SK-N-SH (cell line): ENCODE data around the gene LRTM1. TPM values are rescaled to one million over a fixed set of nuclear protein-coding genes. Genes with fewer than 3 reads are reported as not detected.
A peak's percentile ranks its signal among the peaks of the same experiment; 100 is the strongest.

Experiments
- CTCF ChIA-PET: fragments of 300-600, 350-600 bp; formaldehyde crosslinking; extraction: SDS; loops from one replicate; lab custom pipeline; 2021; lab: Yijun Ruan, JAX
- POLR2A ChIA-PET: fragments of 350-600 bp; sonication (Branson Sonifier 250); formaldehyde crosslinking; extraction: SDS; loops from one replicate; lab custom pipeline; 2020; ENCODE audit warnings: antibody characterized with exemption, inconsistent platforms; lab: Yijun Ruan, JAX
- DNase-seq: peaks from one replicate; pipeline ENCODE4 v3.0.0; 2012
- H2AFZ ChIP-seq: fragments of 200-600 bp; sonication (generic); 2 replicates; pipeline ENCODE4 v1.8.1; 2016; ENCODE audit warnings: antibody characterized with exemption, mild to moderate bottlenecking, low read depth
- H3F3A ChIP-seq: fragments of 200-600 bp; sonication (generic); replicated peaks from 2 replicates; pipeline ENCODE3; 2016; ENCODE audit warnings: antibody characterized with exemption, mild to moderate bottlenecking; ENCODE audit not compliant: insufficient read depth
- H3K27ac ChIP-seq, 2 experiments: fragments of 200-500 bp in 1 of 2; fragments of 200-600 bp in 1 of 2; sonication (Bioruptor generic) in 1 of 2; sonication (generic), shearing (Covaris generic) in 1 of 2; 2 replicates each; pipeline versions ENCODE4 v1.5.1 to v1.6.1; 2014 to 2016; ENCODE audit warnings: low read depth in 2 of 2, inconsistent platforms in 1 of 2, low read length in 1 of 2, mild to moderate bottlenecking in 1 of 2, mixed read lengths in 1 of 2
- H3K27me3 ChIP-seq: fragments of 200-600 bp; sonication (generic), shearing (Covaris generic); 2 replicates; pipeline ENCODE4 v1.6.1; 2016; ENCODE audit warnings: mixed run types; ENCODE audit not compliant: insufficient read depth
- H3K36me3 ChIP-seq, 2 experiments: fragments of 200-500 bp in 1 of 2; fragments of 200-600 bp in 1 of 2; sonication (Bioruptor generic) in 1 of 2; sonication (generic) in 1 of 2; replicated peaks in 1 of 2; 2 replicates each; pipeline versions ENCODE3 to v1.5.1; 2014 to 2016; ENCODE audit warnings: low read length in 1 of 2, mild to moderate bottlenecking in 1 of 2; ENCODE audit not compliant: insufficient read depth in 2 of 2, control insufficient read depth in 1 of 2
- H3K4me1 ChIP-seq, 2 experiments: fragments of 200-500 bp in 1 of 2; fragments of 200-600 bp in 1 of 2; sonication (Bioruptor generic) in 1 of 2; sonication (generic), shearing (Covaris generic) in 1 of 2; 2 replicates each; pipeline versions ENCODE4 v1.5.1 to v1.6.1; 2014 to 2016; ENCODE audit warnings: low read depth in 1 of 2, low read length in 1 of 2, mixed run types in 1 of 2; ENCODE audit not compliant: insufficient read depth in 2 of 2, control insufficient read depth in 1 of 2
- H3K4me2 ChIP-seq: fragments of 200-600 bp; sonication (generic), shearing (Covaris generic); 2 replicates; pipeline ENCODE4 v1.6.1; 2017; ENCODE audit warnings: mixed run types
- H3K4me3 ChIP-seq, 2 experiments: fragments of 200-500 bp in 1 of 2; fragments of 200-600 bp in 1 of 2; sonication (Bioruptor generic) in 1 of 2; sonication (generic), shearing (Covaris generic) in 1 of 2; 2 replicates each; pipeline versions ENCODE4 v1.5.1 to v1.8.1; 2014 to 2016; ENCODE audit warnings: low read depth in 2 of 2, inconsistent platforms in 1 of 2, low read length in 1 of 2, mild to moderate bottlenecking in 1 of 2, mixed read lengths in 1 of 2, moderate library complexity in 1 of 2
- H3K79me2 ChIP-seq: fragments of 200-600 bp; sonication (generic); 2 replicates; pipeline ENCODE4 v1.8.1; 2017; ENCODE audit warnings: mild to moderate bottlenecking; ENCODE audit not compliant: insufficient read depth
- H3K9ac ChIP-seq: fragments of 200-600 bp; sonication (generic); 2 replicates; pipeline ENCODE4 v1.6.1; 2017; ENCODE audit warnings: mixed run types
- H3K9me2 ChIP-seq: fragments of 200-600 bp; sonication (generic); 2 replicates; pipeline ENCODE4 v1.6.1; 2017; ENCODE audit warnings: mixed run types
- H3K9me3 ChIP-seq: fragments of 200-600 bp; sonication (generic); 2 replicates; pipeline ENCODE4 v1.6.1; 2017; ENCODE audit warnings: mixed run types, mild to moderate bottlenecking, moderate library complexity
- H4K20me1 ChIP-seq: fragments of 200-600 bp; sonication (generic); 2 replicates; pipeline ENCODE4 v1.6.1; 2017; ENCODE audit warnings: mild to moderate bottlenecking, mixed run types; ENCODE audit not compliant: insufficient read depth
- EZH2phosphoT487 ChIP-seq: fragments of 200-600 bp; sonication (generic); IDR thresholded peaks from 2 replicates; pipeline ENCODE4 v1.6.1; 2017; ENCODE audit warnings: low read depth, mixed run types, mild to moderate bottlenecking, antibody characterized with exemption, moderate library complexity, borderline replicate concordance
- FOXM1 ChIP-seq: IDR thresholded peaks from 2 replicates; pipeline ENCODE4 v1.4.0; 2012; ENCODE audit warnings: low read depth, mild to moderate bottlenecking
- GABPA ChIP-seq: IDR thresholded peaks from 2 replicates; pipeline ENCODE4 v1.4.0; 2012; ENCODE audit warnings: low read depth, mild to moderate bottlenecking
- GATA2 ChIP-seq: sonication (generic); formaldehyde crosslinking; IDR thresholded peaks from 2 replicates; pipeline ENCODE4 v1.5.0; 2020; ENCODE audit warnings: mild to moderate bottlenecking, missing genetic modification reagents
- IRF3 ChIP-seq: fragments of 150-350 bp; IDR thresholded peaks from 2 replicates; pipeline ENCODE4 v1.6.1; 2016; ENCODE audit warnings: mild to moderate bottlenecking, low read depth, low read length
- JUND ChIP-seq: IDR thresholded peaks from 2 replicates; pipeline ENCODE4 v1.4.0; 2012
- MEF2A ChIP-seq: IDR thresholded peaks from 2 replicates; pipeline ENCODE4 v1.4.0; 2012; ENCODE audit warnings: low read depth, borderline replicate concordance
- NFIC ChIP-seq: IDR thresholded peaks from 2 replicates; pipeline ENCODE4 v1.4.0; 2012; ENCODE audit warnings: borderline replicate concordance
- PBX3 ChIP-seq: IDR thresholded peaks from 2 replicates; pipeline ENCODE4; 2012
- POLR2AphosphoS5 ChIP-seq: IDR thresholded peaks from 2 replicates; pipeline ENCODE4 v1.6.1; 2012; ENCODE audit warnings: low read depth, low read length
- RAD21 ChIP-seq: IDR thresholded peaks from 2 replicates; pipeline ENCODE4 v1.6.1; 2012; ENCODE audit warnings: mild to moderate bottlenecking, low read length
- REST ChIP-seq: IDR thresholded peaks from 2 replicates; pipeline ENCODE4 v1.6.1; 2012; ENCODE audit warnings: mild to moderate bottlenecking, low read depth, low read length, moderate library complexity
- RFX5 ChIP-seq: IDR thresholded peaks from 2 replicates; pipeline ENCODE4 v1.6.1; 2012; ENCODE audit warnings: mild to moderate bottlenecking, improper control_type of control experiment, low read length
- SIN3A ChIP-seq: IDR thresholded peaks from 2 replicates; pipeline ENCODE4 v1.6.1; 2012; ENCODE audit warnings: low read depth, mild to moderate bottlenecking, low read length, moderate library complexity, borderline replicate concordance
- SMC3 ChIP-seq: IDR thresholded peaks from 2 replicates; pipeline ENCODE4 v1.6.1; 2012; ENCODE audit warnings: low read depth, low read length, improper control_type of control experiment
- TCF12 ChIP-seq: IDR thresholded peaks from 2 replicates; pipeline ENCODE4 v1.4.0; 2012
- TEAD4 ChIP-seq: IDR thresholded peaks from 2 replicates; pipeline ENCODE4 v1.4.0; 2012; ENCODE audit warnings: mild to moderate bottlenecking, borderline replicate concordance; ENCODE audit not compliant: insufficient read depth
- YY1 ChIP-seq: IDR thresholded peaks from 2 replicates; pipeline ENCODE4 v1.4.0; 2012; ENCODE audit warnings: low read depth, mild to moderate bottlenecking
- WGBS: methylation state at CpG from one replicate; pipeline ENCODE4 v1.1.6; 2017; ENCODE audit warnings: low lambda C conversion rate; 5-methylcytosine and 5-hydroxymethylcytosine counted together
- polyA plus RNA-seq, 3 experiments: library from polyadenylated mRNA; depleted of rRNA; stranded (reverse); fragments of >200 nt; gene quantifications; 2 replicates each; pipeline ENCODE4 v1.2.3, GENCODE V29; 2012

Gene LRTM1
- polyA plus RNA-seq, 1 of the 3 experiments (the other 2 are of a cell fraction) = 0.03 TPM

- peaks cover 22% of the 10 kb centered on the region for H3F3A ChIP-seq
- no peaks in the 10 kb centered on the region for H3K27me3 ChIP-seq
- peaks cover 5 to 19% of the 10 kb centered on the region in 2 experiments for H3K4me1 ChIP-seq
- no peaks in the 10 kb centered on the region for H3K79me2 ChIP-seq
- H4K20me1 ChIP-seq = no peaks in the 10 kb centered on the region
- no peaks in the 10 kb centered on the region for H3K36me3 ChIP-seq
- WGBS = 58% methylated on average over 2 of the region's 2 CpGs
- CTCF ChIA-PET = no interaction called here
- TF ChIP-seq TEAD4 (0 out of 2 replicates have a peak, but pooled peaks have one; percentile 25), TCF12 (peak; percentile 81), FOXM1 (0 out of 2 replicates have a peak, but pooled peaks have one; percentile 14), POLR2AphosphoS5 (no peak), MEF2A (peak; percentile 17; the same call in 1 of the 2 replicates), JUND (peak; percentile 46; the same call in 1 of the 2 replicates)
- TF ChIP-seq, all 33 proteins: peak for 5
- Histone ChIP-seq H3K27ac (peak overlapping the region; percentile 74 to 75), H3K9me3 (no peaks in the 10 kb centered on the region), H2AFZ (peak overlapping the region; percentile 43), H3K9ac (no peak overlapping the region), H3K4me3 (no peak overlapping the region), H3K9me2 (no peaks in the 10 kb centered on the region), H3K4me2 (no peak overlapping the region)
- DNase-seq = no peak
- POLR2A ChIA-PET = no interaction called here
Measured at GRCh38 chr3:54917174-54917573, 10.7 kb downstream of the LRTM1 start.

GRCh38 chr3:54916732-54917131, 11.1 kb downstream of the LRTM1 start:
- H3F3A ChIP-seq = peaks cover 22% of the 10 kb centered on the region
- H4K20me1 ChIP-seq = no peaks in the 10 kb centered on the region
- H3K27me3 ChIP-seq = no peaks in the 10 kb centered on the region
- peak overlapping the region; percentile 43; the same call in 1 of the 2 replicates for H2AFZ ChIP-seq
- ChIA-PET CTCF (no interaction called here), POLR2A (no interaction called here)
- H3K9ac ChIP-seq = no peak overlapping the region
- H3K79me2 ChIP-seq = no peaks in the 10 kb centered on the region
- no peaks in the 10 kb centered on the region for H3K9me2 ChIP-seq
- no peak for TF ChIP-seq GATA2 (CRISPR knock-in tag)
- no peak overlapping the region for H3K4me3 ChIP-seq
- peaks cover 5 to 19% of the 10 kb centered on the region in 2 experiments for H3K4me1 ChIP-seq
- no peak overlapping the region for H3K4me2 ChIP-seq
- no peaks in the 10 kb centered on the region for H3K36me3 ChIP-seq
- no peak for DNase-seq
- H3K27ac ChIP-seq = peak overlapping the region; percentile 65 to 75
- H3K9me3 ChIP-seq = no peaks in the 10 kb centered on the region

GRCh38 chr3:54915976-54916375, 11.9 kb downstream of the LRTM1 start:
- Histone ChIP-seq H4K20me1 (no peaks in the 10 kb centered on the region), H2AFZ (no peak overlapping the region), H3K4me3 (no peak overlapping the region), H3F3A (peaks cover 22% of the 10 kb centered on the region), H3K36me3 (no peaks in the 10 kb centered on the region), H3K79me2 (no peaks in the 10 kb centered on the region), H3K9me3 (no peaks in the 10 kb centered on the region), H3K9ac (no peak overlapping the region), H3K4me2 (no peak overlapping the region), H3K27me3 (no peaks in the 10 kb centered on the region), H3K4me1 (peaks cover 5 to 19% of the 10 kb centered on the region in 2 experiments), H3K9me2 (no peaks in the 10 kb centered on the region), H3K27ac (peak overlapping the region in 1 of 2 experiments; percentile 75; a peak in 1 of 4 replicates)
- no peak for DNase-seq
- POLR2A ChIA-PET = no interaction called here
- 92% methylated on average over 8 of the region's 8 CpGs for WGBS
- CTCF ChIA-PET = no interaction called here
- TF ChIP-seq RFX5 = no peak
- TF ChIP-seq MEF2A = no peak
- no peak for TF ChIP-seq SMC3
- no peak for TF ChIP-seq REST
- no peak for TF ChIP-seq POLR2AphosphoS5
- TF ChIP-seq SIN3A = no peak
- no peak for TF ChIP-seq PBX3
- no peak for TF ChIP-seq EZH2phosphoT487
- TF ChIP-seq GATA2 (CRISPR knock-in tag) = no peak
- no peak for TF ChIP-seq YY1
- TF ChIP-seq RAD21 = no peak
- TF ChIP-seq IRF3 = no peak
- no peak for TF ChIP-seq NFIC
- TF ChIP-seq GABPA = no peak
- TF ChIP-seq FOXM1 = no peak
- TF ChIP-seq TCF12 = no peak
